WTC11 (cell line): ENCODE measurements around the gene ANK2. TPM values are rescaled to one million over a fixed set of nuclear protein-coding genes. Genes with fewer than 3 reads are reported as not detected.

ENCODE experiments used
- ATAC-seq: fragments of 200-7000 bp; cut with Tn5 transposase; 2 replicates; pipeline ENCODE4 v1.10.0; 2021; ENCODE audit warnings: mild to moderate bottlenecking, moderate library complexity
- CTCF ChIA-PET: fragments of 300-600 bp; sonication (Branson Sonifier 250); formaldehyde crosslinking; loops from one replicate; lab custom pipeline; 2021; ENCODE audit warnings: antibody characterized with exemption; lab: Charles Lee
- POLR2A ChIA-PET: fragments of 350-600 bp; sonication (Branson Sonifier 250); formaldehyde crosslinking; loops from one replicate; lab custom pipeline; 2021; ENCODE audit warnings: antibody characterized with exemption; lab: Charles Lee
- DNase-seq: peaks from one replicate; pipeline ENCODE4 v3.0.0; 2021; ENCODE audit warnings: low spot score
- H3K27ac Mint-ChIP-seq: 2 replicates; pipeline ENCODE4 v1.8.0; 2021; ENCODE audit warnings: mixed read lengths
- H3K27me3 Mint-ChIP-seq: 2 replicates; pipeline ENCODE4 v1.8.0; 2021; ENCODE audit warnings: low read depth, mild to moderate bottlenecking, moderate library complexity, mixed read lengths
- H3K36me3 Mint-ChIP-seq: 2 replicates; pipeline ENCODE4 v1.8.0; 2021; ENCODE audit warnings: mixed read lengths
- H3K4me1 Mint-ChIP-seq: 2 replicates; pipeline ENCODE4 v1.8.0; 2022; ENCODE audit warnings: mixed read lengths
- H3K4me3 Mint-ChIP-seq: 2 replicates; pipeline ENCODE4 v1.8.0; 2021; ENCODE audit warnings: mild to moderate bottlenecking, moderate library complexity, mixed read lengths
- H3K9me3 Mint-ChIP-seq: 2 replicates; pipeline ENCODE4 v1.8.0; 2021; ENCODE audit warnings: mixed read lengths
- CBFB ChIP-seq: sonication (generic); formaldehyde crosslinking; IDR thresholded peaks from 2 replicates; pipeline ENCODE4 v1.8.1; 2022; ENCODE audit warnings: mild to moderate bottlenecking, low read depth, missing genetic modification reagents
- CREB1 ChIP-seq: sonication (generic); formaldehyde crosslinking; IDR thresholded peaks from 2 replicates; pipeline ENCODE4 v1.8.0; 2023; ENCODE audit warnings: mild to moderate bottlenecking, missing genetic modification reagents
- CREM ChIP-seq: sonication (generic); formaldehyde crosslinking; IDR thresholded peaks from 2 replicates; pipeline ENCODE4 v1.8.1; 2022; ENCODE audit warnings: mild to moderate bottlenecking, missing genetic modification reagents, moderate library complexity
- FOXJ3 ChIP-seq: sonication (generic); formaldehyde crosslinking; IDR thresholded peaks from 2 replicates; pipeline ENCODE4 v1.9.0; 2021; ENCODE audit warnings: missing genetic modification reagents, mild to moderate bottlenecking, borderline replicate concordance
- JAZF1 ChIP-seq: fragments of 250-450 bp; sonication (Bioruptor Pico); IDR thresholded peaks from 2 replicates; pipeline ENCODE4 v1.9.0; 2021; ENCODE audit warnings: moderate library complexity, mild to moderate bottlenecking, inconsistent platforms
- NFE2L1 ChIP-seq: sonication (generic); formaldehyde crosslinking; IDR thresholded peaks from 2 replicates; pipeline ENCODE4 v1.8.1; 2023; ENCODE audit warnings: missing genetic modification reagents
- PRRX2 ChIP-seq: fragments of 250-450 bp; sonication (Bioruptor Pico); IDR thresholded peaks from 2 replicates; pipeline ENCODE4 v1.8.0; 2021; ENCODE audit warnings: mild to moderate bottlenecking
- SMAD4 ChIP-seq: sonication (generic); formaldehyde crosslinking; IDR thresholded peaks from 2 replicates; pipeline ENCODE4 v1.8.0; 2022; ENCODE audit warnings: mild to moderate bottlenecking, missing genetic modification reagents
- TEAD4 ChIP-seq: sonication (generic); formaldehyde crosslinking; IDR thresholded peaks from 2 replicates; pipeline ENCODE4 v1.8.0; 2022; ENCODE audit warnings: mild to moderate bottlenecking, missing genetic modification reagents
- total RNA-seq: library from RNA; stranded (reverse); gene quantifications from 3 replicates; pipeline ENCODE4 v1.2.3, GENCODE V29; 2021
- TF ChIP-seq, protein P1 (sequence below): sonication (generic); formaldehyde crosslinking; IDR thresholded peaks from 2 replicates; pipeline ENCODE4 v1.8.0; 2022; ENCODE audit warnings: missing genetic modification reagents
- TF ChIP-seq, protein P2 (sequence below): sonication (generic); formaldehyde crosslinking; conservative IDR thresholded peaks from 2 replicates; pipeline ENCODE4 v1.8.1; 2023; ENCODE audit warnings: mild to moderate bottlenecking, low read depth, missing genetic modification reagents, moderate library complexity
- TF ChIP-seq, protein P3 (sequence below): sonication (generic); formaldehyde crosslinking; IDR thresholded peaks from 2 replicates; pipeline ENCODE4 v1.8.0; 2023; ENCODE audit warnings: missing genetic modification reagents
- TF ChIP-seq, protein P4 (sequence below): sonication (generic); formaldehyde crosslinking; IDR thresholded peaks from 2 replicates; pipeline ENCODE4 v1.8.1; 2022; ENCODE audit warnings: missing genetic modification reagents, borderline replicate concordance
- TF ChIP-seq, protein P5 (sequence below): sonication (generic); formaldehyde crosslinking; IDR thresholded peaks from 2 replicates; pipeline ENCODE4 v1.8.1; 2023; ENCODE audit warnings: mild to moderate bottlenecking, missing genetic modification reagents
- TF ChIP-seq, protein P6 (sequence below): sonication (generic); formaldehyde crosslinking; IDR thresholded peaks from 2 replicates; pipeline ENCODE4 v1.8.1; 2022; ENCODE audit warnings: mild to moderate bottlenecking, missing genetic modification reagents, moderate library complexity, borderline replicate concordance
- TF ChIP-seq, protein P7 (sequence below): sonication (generic); formaldehyde crosslinking; IDR thresholded peaks from 2 replicates; pipeline ENCODE4 v1.8.1; 2022; ENCODE audit warnings: low read depth, missing genetic modification reagents, borderline replicate concordance

Gene ANK2
- total RNA-seq, 1 experiment from 2014 or later: 27.9 TPM

DNA sequence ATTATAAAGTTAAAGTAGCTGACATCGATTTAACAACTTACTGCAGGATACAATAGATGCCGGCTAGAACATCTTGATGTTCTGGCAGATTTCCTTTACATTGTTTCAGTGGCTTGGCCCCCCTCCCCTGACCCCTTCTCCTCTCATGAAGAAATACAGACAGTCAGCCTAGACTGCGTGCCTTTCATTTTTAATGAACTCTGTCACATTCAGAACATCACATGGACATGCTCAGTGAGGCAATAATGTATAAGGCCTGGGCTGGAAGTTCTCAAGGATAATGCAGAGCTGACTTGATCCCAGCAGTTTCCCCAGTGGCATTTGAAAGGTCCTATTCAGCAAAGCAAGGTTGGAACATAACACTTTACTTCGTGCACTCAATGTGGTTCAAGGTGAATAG is 239.2 kb downstream of the ANK2 start:
- POLR2A ChIA-PET: no interaction called here
- no peak for DNase-seq
- peaks cover 39% of the 10 kb centered on the region for H3K4me1 Mint-ChIP-seq
- H3K9me3 Mint-ChIP-seq: no peaks in the 10 kb centered on the region
- no peak overlapping the region for H3K27ac Mint-ChIP-seq
- no peaks in the 10 kb centered on the region for H3K27me3 Mint-ChIP-seq
- H3K36me3 Mint-ChIP-seq: peaks cover 7% of the 10 kb centered on the region; the same call in 1 of the 2 replicates
- ATAC-seq: no peak
- CTCF ChIA-PET: interaction anchor here (0.6 kb wide), 1 partner anchor 29 kb away, joined by 3 read pairs; no protein-coding TSS in a partner anchor
- TF ChIP-seq, protein P1, sequence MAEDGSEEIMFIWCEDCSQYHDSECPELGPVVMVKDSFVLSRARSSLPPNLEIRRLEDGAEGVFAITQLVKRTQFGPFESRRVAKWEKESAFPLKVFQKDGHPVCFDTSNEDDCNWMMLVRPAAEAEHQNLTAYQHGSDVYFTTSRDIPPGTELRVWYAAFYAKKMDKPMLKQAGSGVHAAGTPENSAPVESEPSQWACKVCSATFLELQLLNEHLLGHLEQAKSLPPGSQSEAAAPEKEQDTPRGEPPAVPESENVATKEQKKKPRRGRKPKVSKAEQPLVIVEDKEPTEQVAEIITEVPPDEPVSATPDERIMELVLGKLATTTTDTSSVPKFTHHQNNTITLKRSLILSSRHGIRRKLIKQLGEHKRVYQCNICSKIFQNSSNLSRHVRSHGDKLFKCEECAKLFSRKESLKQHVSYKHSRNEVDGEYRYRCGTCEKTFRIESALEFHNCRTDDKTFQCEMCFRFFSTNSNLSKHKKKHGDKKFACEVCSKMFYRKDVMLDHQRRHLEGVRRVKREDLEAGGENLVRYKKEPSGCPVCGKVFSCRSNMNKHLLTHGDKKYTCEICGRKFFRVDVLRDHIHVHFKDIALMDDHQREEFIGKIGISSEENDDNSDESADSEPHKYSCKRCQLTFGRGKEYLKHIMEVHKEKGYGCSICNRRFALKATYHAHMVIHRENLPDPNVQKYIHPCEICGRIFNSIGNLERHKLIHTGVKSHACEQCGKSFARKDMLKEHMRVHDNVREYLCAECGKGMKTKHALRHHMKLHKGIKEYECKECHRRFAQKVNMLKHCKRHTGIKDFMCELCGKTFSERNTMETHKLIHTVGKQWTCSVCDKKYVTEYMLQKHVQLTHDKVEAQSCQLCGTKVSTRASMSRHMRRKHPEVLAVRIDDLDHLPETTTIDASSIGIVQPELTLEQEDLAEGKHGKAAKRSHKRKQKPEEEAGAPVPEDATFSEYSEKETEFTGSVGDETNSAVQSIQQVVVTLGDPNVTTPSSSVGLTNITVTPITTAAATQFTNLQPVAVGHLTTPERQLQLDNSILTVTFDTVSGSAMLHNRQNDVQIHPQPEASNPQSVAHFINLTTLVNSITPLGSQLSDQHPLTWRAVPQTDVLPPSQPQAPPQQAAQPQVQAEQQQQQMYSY (CRISPR knock-in tag): no peak
- TF ChIP-seq, protein P2, sequence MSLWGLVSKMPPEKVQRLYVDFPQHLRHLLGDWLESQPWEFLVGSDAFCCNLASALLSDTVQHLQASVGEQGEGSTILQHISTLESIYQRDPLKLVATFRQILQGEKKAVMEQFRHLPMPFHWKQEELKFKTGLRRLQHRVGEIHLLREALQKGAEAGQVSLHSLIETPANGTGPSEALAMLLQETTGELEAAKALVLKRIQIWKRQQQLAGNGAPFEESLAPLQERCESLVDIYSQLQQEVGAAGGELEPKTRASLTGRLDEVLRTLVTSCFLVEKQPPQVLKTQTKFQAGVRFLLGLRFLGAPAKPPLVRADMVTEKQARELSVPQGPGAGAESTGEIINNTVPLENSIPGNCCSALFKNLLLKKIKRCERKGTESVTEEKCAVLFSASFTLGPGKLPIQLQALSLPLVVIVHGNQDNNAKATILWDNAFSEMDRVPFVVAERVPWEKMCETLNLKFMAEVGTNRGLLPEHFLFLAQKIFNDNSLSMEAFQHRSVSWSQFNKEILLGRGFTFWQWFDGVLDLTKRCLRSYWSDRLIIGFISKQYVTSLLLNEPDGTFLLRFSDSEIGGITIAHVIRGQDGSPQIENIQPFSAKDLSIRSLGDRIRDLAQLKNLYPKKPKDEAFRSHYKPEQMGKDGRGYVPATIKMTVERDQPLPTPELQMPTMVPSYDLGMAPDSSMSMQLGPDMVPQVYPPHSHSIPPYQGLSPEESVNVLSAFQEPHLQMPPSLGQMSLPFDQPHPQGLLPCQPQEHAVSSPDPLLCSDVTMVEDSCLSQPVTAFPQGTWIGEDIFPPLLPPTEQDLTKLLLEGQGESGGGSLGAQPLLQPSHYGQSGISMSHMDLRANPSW (CRISPR knock-in tag): no peak
- TF ChIP-seq, protein P3, sequence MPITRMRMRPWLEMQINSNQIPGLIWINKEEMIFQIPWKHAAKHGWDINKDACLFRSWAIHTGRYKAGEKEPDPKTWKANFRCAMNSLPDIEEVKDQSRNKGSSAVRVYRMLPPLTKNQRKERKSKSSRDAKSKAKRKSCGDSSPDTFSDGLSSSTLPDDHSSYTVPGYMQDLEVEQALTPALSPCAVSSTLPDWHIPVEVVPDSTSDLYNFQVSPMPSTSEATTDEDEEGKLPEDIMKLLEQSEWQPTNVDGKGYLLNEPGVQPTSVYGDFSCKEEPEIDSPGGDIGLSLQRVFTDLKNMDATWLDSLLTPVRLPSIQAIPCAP: no peak
- TF ChIP-seq, protein P4, sequence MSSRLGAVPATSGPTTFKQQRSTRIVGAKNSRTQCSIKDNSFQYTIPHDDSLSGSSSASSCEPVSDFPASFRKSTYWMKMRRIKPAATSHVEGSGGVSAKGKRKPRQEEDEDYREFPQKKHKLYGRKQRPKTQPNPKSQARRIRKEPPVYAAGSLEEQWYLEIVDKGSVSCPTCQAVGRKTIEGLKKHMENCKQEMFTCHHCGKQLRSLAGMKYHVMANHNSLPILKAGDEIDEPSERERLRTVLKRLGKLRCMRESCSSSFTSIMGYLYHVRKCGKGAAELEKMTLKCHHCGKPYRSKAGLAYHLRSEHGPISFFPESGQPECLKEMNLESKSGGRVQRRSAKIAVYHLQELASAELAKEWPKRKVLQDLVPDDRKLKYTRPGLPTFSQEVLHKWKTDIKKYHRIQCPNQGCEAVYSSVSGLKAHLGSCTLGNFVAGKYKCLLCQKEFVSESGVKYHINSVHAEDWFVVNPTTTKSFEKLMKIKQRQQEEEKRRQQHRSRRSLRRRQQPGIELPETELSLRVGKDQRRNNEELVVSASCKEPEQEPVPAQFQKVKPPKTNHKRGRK: no peak
- no peak overlapping the region for H3K4me3 Mint-ChIP-seq

DNA sequence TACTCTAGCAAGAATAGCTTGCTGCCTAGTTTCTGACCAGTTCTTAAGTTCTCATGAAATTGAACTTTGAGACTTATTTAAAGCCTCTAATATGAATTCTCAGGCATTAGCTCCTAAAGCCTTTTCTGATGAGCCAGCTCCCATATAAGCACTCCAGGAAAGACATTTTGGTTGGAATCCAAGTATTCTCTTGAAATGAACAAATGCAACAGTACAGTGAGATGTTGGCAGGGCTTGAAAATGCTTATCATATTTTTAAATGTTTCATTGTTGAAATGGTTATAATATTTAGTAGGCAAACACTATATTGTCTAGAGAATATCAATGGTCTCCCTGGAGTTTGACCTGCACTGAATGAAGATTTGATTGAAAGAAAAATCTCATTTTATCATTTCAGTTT is 240.3 kb downstream of the ANK2 start:
- H3K9me3 Mint-ChIP-seq: no peaks in the 10 kb centered on the region
- H3K27me3 Mint-ChIP-seq: no peaks in the 10 kb centered on the region
- no peak for ATAC-seq
- no peak for DNase-seq
- ChIA-PET CTCF (no interaction called here), POLR2A (no interaction called here)
- no peak overlapping the region for H3K27ac Mint-ChIP-seq
- peaks cover 7% of the 10 kb centered on the region; the same call in 1 of the 2 replicates for H3K36me3 Mint-ChIP-seq
- no peak overlapping the region for H3K4me3 Mint-ChIP-seq
- H3K4me1 Mint-ChIP-seq: peaks cover 47% of the 10 kb centered on the region
- TF ChIP-seq TEAD4 (CRISPR knock-in tag): no peak

DNA sequence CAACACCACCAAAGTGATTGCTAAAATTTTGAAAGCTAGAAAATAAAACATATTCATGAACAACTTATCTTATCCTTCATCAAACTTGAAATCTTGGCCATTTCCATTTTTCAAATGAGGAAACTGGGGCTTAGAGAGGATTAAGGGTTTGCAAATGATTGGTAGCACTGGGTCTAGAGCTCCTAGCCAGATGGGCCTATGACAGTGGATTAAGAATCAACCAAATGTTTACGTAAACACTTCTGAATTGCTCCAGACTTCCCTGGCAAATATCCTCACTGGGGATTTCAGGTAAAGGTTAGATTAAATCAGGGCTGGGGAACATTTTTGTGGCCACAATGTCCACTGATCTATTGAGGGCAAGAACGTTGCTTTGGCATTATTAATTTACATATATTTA is 241.2 kb downstream of the ANK2 start:
- POLR2A ChIA-PET: no interaction called here
- no peak for TF ChIP-seq PRRX2 (CRISPR knock-in tag)
- TF ChIP-seq JAZF1: no peak
- no peak for TF ChIP-seq CREB1
- no peak for TF ChIP-seq SMAD4
- TF ChIP-seq CBFB (CRISPR knock-in tag): no peak
- TF ChIP-seq, protein P5, sequence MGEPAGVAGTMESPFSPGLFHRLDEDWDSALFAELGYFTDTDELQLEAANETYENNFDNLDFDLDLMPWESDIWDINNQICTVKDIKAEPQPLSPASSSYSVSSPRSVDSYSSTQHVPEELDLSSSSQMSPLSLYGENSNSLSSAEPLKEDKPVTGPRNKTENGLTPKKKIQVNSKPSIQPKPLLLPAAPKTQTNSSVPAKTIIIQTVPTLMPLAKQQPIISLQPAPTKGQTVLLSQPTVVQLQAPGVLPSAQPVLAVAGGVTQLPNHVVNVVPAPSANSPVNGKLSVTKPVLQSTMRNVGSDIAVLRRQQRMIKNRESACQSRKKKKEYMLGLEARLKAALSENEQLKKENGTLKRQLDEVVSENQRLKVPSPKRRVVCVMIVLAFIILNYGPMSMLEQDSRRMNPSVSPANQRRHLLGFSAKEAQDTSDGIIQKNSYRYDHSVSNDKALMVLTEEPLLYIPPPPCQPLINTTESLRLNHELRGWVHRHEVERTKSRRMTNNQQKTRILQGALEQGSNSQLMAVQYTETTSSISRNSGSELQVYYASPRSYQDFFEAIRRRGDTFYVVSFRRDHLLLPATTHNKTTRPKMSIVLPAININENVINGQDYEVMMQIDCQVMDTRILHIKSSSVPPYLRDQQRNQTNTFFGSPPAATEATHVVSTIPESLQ (CRISPR knock-in tag): no peak
- no peak for TF ChIP-seq NFE2L1 (CRISPR knock-in tag)
- TF ChIP-seq, protein P6, sequence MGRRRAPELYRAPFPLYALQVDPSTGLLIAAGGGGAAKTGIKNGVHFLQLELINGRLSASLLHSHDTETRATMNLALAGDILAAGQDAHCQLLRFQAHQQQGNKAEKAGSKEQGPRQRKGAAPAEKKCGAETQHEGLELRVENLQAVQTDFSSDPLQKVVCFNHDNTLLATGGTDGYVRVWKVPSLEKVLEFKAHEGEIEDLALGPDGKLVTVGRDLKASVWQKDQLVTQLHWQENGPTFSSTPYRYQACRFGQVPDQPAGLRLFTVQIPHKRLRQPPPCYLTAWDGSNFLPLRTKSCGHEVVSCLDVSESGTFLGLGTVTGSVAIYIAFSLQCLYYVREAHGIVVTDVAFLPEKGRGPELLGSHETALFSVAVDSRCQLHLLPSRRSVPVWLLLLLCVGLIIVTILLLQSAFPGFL (CRISPR knock-in tag): no peak
- TF ChIP-seq CREM: no peak
- no peak for TF ChIP-seq FOXJ3
- TF ChIP-seq, protein P7, sequence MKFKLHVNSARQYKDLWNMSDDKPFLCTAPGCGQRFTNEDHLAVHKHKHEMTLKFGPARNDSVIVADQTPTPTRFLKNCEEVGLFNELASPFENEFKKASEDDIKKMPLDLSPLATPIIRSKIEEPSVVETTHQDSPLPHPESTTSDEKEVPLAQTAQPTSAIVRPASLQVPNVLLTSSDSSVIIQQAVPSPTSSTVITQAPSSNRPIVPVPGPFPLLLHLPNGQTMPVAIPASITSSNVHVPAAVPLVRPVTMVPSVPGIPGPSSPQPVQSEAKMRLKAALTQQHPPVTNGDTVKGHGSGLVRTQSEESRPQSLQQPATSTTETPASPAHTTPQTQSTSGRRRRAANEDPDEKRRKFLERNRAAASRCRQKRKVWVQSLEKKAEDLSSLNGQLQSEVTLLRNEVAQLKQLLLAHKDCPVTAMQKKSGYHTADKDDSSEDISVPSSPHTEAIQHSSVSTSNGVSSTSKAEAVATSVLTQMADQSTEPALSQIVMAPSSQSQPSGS (CRISPR knock-in tag): no peak
- TF ChIP-seq, protein P4: no peak

More for the DNA sequence above, 241.2 kb downstream of the ANK2 start:
- DNase-seq (no peak), ATAC-seq (no peak)
- H3K27me3 Mint-ChIP-seq: no peaks in the 10 kb centered on the region
- H3K36me3 Mint-ChIP-seq: 0 out of 2 replicates have a peak, but pooled peaks cover 7% of the 10 kb centered on the region
- H3K9me3 Mint-ChIP-seq: no peaks in the 10 kb centered on the region
- CTCF ChIA-PET: no interaction called here
- H3K4me1 Mint-ChIP-seq: peaks cover 56% of the 10 kb centered on the region
- H3K4me3 Mint-ChIP-seq: no peak overlapping the region
- no peak overlapping the region for H3K27ac Mint-ChIP-seq
